DOHH2 (cell line): ENCODE data around the gene RSPH6A.

Source experiments
- H3F3A ChIP-seq: fragments of 200-600 bp; sonication (generic), shearing (Covaris generic); 2 replicates; pipeline ENCODE4 v1.6.0; 2016; ENCODE audit warnings: antibody characterized with exemption, mild to moderate bottlenecking; ENCODE audit not compliant: control insufficient read depth, insufficient read depth
- H3K27ac ChIP-seq: fragments of 200-600 bp; sonication (generic); 2 replicates; pipeline ENCODE4 v1.5.1; 2014; ENCODE audit warnings: low read depth, mild to moderate bottlenecking, low read length, moderate library complexity
- H3K27me3 ChIP-seq: fragments of 200-600 bp; sonication (generic); 2 replicates; pipeline ENCODE4 v1.6.1; 2014; ENCODE audit warnings: mild to moderate bottlenecking, low read length, mixed read lengths; ENCODE audit not compliant: control insufficient read depth
- H3K36me3 ChIP-seq: fragments of 200-600 bp; sonication (generic); 2 replicates; pipeline ENCODE4 v1.6.1; 2014; ENCODE audit warnings: mild to moderate bottlenecking, low read length, moderate library complexity, mixed read lengths; ENCODE audit not compliant: control insufficient read depth
- H3K4me1 ChIP-seq: fragments of 200-600 bp; sonication (generic); 2 replicates; pipeline ENCODE4 v1.6.1; 2014; ENCODE audit warnings: mild to moderate bottlenecking, low read length, mixed read lengths; ENCODE audit not compliant: control insufficient read depth
- H3K4me2 ChIP-seq: fragments of 200-600 bp; sonication (generic); 2 replicates; pipeline ENCODE4 v1.6.0; 2014; ENCODE audit warnings: mild to moderate bottlenecking, low read length, moderate library complexity
- H3K4me3 ChIP-seq: fragments of 200-600 bp; sonication (generic); 2 replicates; pipeline ENCODE4 v1.5.1; 2014; ENCODE audit warnings: mild to moderate bottlenecking, low read length, mixed read lengths
- H3K79me2 ChIP-seq: fragments of 200-600 bp; sonication (generic); 2 replicates; pipeline ENCODE4 v1.6.1; 2014; ENCODE audit warnings: mild to moderate bottlenecking, low read length, mixed read lengths; ENCODE audit not compliant: control insufficient read depth
- H3K9me2 ChIP-seq: fragments of 200-600 bp; sonication (generic); replicated peaks from 2 replicates; pipeline ENCODE4 v1.6.1; 2014; ENCODE audit warnings: mild to moderate bottlenecking, low read length, mixed read lengths; ENCODE audit not compliant: control insufficient read depth
- H3K9me3 ChIP-seq: fragments of 200-600 bp; sonication (generic); 2 replicates; pipeline ENCODE4 v1.6.1; 2014; ENCODE audit warnings: antibody characterized with exemption, low read length, mixed read lengths; ENCODE audit not compliant: control insufficient read depth, insufficient read depth
- H4K20me1 ChIP-seq: fragments of 200-600 bp; sonication (generic); 2 replicates; pipeline ENCODE4 v1.6.0; 2014; ENCODE audit warnings: low read depth, mild to moderate bottlenecking, antibody characterized with exemption, low read length, moderate library complexity; ENCODE audit not compliant: control insufficient read depth, insufficient read depth
- EZH2phosphoT487 ChIP-seq: fragments of 200-600 bp; sonication (generic); IDR thresholded peaks from 2 replicates; pipeline ENCODE4 v1.6.1; 2017; ENCODE audit warnings: borderline replicate concordance, mild to moderate bottlenecking, antibody characterized with exemption, low read length, moderate library complexity, mixed read lengths
- TF ChIP-seq, protein P1 (sequence below): fragments of 200-600 bp; sonication (generic); IDR thresholded peaks from one replicate; pipeline ENCODE4 v1.5.1; 2014; ENCODE audit warnings: antibody characterized with exemption, mild to moderate bottlenecking, low read depth, low read length; ENCODE audit not compliant: poor library complexity, severe bottlenecking

Gene RSPH6A

DNA sequence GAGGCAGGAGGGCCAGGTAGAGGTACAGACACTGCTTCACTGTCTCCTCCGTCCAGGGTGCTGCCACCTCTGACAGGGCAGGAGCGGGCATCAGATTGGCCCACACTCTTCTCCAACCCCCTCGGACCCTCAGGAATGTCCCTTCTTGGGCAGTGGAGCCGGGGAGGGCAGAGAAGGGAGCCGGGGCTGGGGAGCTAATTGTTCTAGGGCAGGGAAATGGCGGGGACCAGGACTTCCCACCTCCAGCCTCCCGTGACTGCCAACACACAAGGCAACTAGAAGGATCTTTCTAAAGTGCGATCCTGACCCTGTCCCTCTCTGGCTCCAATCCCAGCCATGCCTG is 10.1 kb upstream of the RSPH6A start:
- H3K9me3 ChIP-seq = no peaks in the 10 kb centered on the region
- H3K4me3 ChIP-seq = no peak overlapping the region
- no peaks in the 10 kb centered on the region for H3K9me2 ChIP-seq
- H3F3A ChIP-seq = no peaks in the 10 kb centered on the region
- no peaks in the 10 kb centered on the region for H4K20me1 ChIP-seq
- peaks cover 91% of the 10 kb centered on the region for H3K36me3 ChIP-seq
- no peak overlapping the region for H3K4me2 ChIP-seq
- TF ChIP-seq, protein P1, sequence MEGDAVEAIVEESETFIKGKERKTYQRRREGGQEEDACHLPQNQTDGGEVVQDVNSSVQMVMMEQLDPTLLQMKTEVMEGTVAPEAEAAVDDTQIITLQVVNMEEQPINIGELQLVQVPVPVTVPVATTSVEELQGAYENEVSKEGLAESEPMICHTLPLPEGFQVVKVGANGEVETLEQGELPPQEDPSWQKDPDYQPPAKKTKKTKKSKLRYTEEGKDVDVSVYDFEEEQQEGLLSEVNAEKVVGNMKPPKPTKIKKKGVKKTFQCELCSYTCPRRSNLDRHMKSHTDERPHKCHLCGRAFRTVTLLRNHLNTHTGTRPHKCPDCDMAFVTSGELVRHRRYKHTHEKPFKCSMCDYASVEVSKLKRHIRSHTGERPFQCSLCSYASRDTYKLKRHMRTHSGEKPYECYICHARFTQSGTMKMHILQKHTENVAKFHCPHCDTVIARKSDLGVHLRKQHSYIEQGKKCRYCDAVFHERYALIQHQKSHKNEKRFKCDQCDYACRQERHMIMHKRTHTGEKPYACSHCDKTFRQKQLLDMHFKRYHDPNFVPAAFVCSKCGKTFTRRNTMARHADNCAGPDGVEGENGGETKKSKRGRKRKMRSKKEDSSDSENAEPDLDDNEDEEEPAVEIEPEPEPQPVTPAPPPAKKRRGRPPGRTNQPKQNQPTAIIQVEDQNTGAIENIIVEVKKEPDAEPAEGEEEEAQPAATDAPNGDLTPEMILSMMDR = no peak
- TF ChIP-seq EZH2phosphoT487 = no peak
- H3K27me3 ChIP-seq = no peaks in the 10 kb centered on the region
- no peaks in the 10 kb centered on the region for H3K79me2 ChIP-seq
- no peak overlapping the region for H3K27ac ChIP-seq
- H3K4me1 ChIP-seq = no peaks in the 10 kb centered on the region

DNA sequence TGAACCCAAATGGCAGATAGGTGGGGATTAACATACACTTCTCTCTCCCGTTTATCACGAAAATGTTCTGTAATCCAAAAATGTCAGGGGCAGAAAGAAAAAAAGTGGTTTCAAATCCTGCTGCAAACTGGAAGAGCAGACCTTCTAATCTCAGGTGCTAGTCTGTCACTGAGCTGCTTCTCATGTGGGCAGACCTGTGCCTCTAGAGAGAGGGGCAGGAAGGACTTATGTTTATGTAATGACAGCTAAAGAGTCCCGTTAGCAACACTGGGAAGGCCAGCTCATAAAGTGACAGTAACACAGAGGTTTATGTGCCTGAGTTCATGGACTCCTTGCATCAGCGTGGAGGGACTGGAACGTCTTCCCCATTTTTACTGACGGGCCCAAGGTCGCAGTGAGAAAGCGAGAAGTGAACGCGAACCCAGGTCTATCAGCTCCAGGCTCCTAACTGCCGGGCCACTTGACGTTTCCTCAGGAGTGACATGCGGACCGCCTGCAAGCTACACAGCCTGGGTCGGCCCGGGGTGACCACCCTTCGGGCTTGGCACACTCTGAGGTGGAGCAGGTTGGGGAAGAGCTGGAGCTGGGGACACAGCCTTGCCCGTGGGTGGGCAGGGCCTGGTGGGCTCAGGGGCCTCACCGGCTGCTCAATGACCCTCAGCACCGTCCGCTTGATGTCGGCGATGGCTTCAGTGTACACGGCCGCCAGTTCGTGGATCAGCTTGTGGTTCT is 9.6 kb upstream of the RSPH6A start:
- H3K36me3 ChIP-seq = peaks cover 90% of the 10 kb centered on the region
- no peaks in the 10 kb centered on the region for H3F3A ChIP-seq
- H3K4me3 ChIP-seq = no peak overlapping the region
- no peaks in the 10 kb centered on the region for H3K27me3 ChIP-seq
- TF ChIP-seq, protein P1 = no peak
- H3K4me1 ChIP-seq = no peaks in the 10 kb centered on the region
- 0 out of 2 replicates have a peak, but pooled peaks cover under 1% of the 10 kb centered on the region for H4K20me1 ChIP-seq
- no peak overlapping the region for H3K4me2 ChIP-seq
- H3K9me2 ChIP-seq = no peaks in the 10 kb centered on the region
- H3K79me2 ChIP-seq = no peaks in the 10 kb centered on the region
- H3K9me3 ChIP-seq = no peaks in the 10 kb centered on the region
- no peak overlapping the region for H3K27ac ChIP-seq

DNA sequence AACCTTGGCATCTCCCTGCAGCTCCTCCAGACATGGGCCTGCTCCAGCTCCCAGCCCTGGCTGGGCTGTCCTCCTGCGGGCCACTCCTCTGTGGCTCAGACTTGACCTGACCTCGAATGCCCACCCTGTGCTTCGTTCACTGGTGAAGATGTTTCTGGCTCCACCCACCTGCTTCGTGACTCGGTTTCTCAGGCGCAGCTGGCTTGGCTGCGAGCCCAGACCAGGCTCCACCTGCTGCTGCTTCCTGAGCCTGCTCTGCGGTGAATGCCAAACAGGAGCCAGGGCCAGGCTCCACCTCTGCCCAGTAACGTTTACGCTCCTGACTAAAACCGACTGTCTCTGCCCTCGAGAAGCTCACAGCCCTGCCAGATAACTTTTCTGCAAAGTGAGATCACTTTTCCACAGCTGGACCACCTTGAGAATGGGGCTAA is 8.9 kb upstream of the RSPH6A start:
- H3K4me2 ChIP-seq = no peak overlapping the region
- no peak overlapping the region for H3K4me3 ChIP-seq
- H3F3A ChIP-seq = no peaks in the 10 kb centered on the region
- peaks cover 88% of the 10 kb centered on the region for H3K36me3 ChIP-seq
- H3K9me2 ChIP-seq = no peaks in the 10 kb centered on the region
- 0 out of 2 replicates have a peak, but pooled peaks cover 2% of the 10 kb centered on the region for H4K20me1 ChIP-seq
- TF ChIP-seq EZH2phosphoT487 = no peak
- TF ChIP-seq, protein P1 = no peak
- H3K4me1 ChIP-seq = no peaks in the 10 kb centered on the region
- no peaks in the 10 kb centered on the region for H3K79me2 ChIP-seq
- no peaks in the 10 kb centered on the region for H3K27me3 ChIP-seq
- no peaks in the 10 kb centered on the region for H3K9me3 ChIP-seq
- H3K27ac ChIP-seq = no peak overlapping the region
